GM10248 (cell line): ENCODE data around the gene GIGYF2.

Experiments
- CTCF ChIA-PET: fragments of 300-600 bp; sonication (Branson Sonifier 250); formaldehyde crosslinking; extraction: SDS; loops from one replicate; lab custom pipeline; 2021; ENCODE audit warnings: antibody characterized with exemption; lab: Yijun Ruan, JAX
- POLR2A ChIA-PET: fragments of 350-650 bp; sonication (Branson Sonifier 250); formaldehyde crosslinking; extraction: SDS; loops from one replicate; lab custom pipeline; 2020; ENCODE audit warnings: antibody characterized with exemption; lab: Yijun Ruan, JAX
- DNase-seq: peaks from one replicate; pipeline ENCODE4 v3.0.0; 2012; ENCODE audit errors: extremely low spot score
- TF ChIP-seq, protein P1 (sequence below): IDR thresholded peaks from 2 replicates; pipeline ENCODE4 v1.5.1; 2012; ENCODE audit warnings: mild to moderate bottlenecking, low read depth; ENCODE audit errors: extremely low read depth, missing control alignments, control extremely low read depth

GIGYF2 gene

GRCh38 chr2:232779465-232779864 lies 82.3 kb downstream of the GIGYF2 start:
- POLR2A ChIA-PET: no interaction called here
- DNase-seq: no peak
- CTCF ChIA-PET: interaction anchor here (1.1 to 4.3 kb wide), 2 partner anchors 13 to 275 kb away, joined by 4 to 15 read pairs; no protein-coding TSS in a partner anchor
- TF ChIP-seq, protein P1, sequence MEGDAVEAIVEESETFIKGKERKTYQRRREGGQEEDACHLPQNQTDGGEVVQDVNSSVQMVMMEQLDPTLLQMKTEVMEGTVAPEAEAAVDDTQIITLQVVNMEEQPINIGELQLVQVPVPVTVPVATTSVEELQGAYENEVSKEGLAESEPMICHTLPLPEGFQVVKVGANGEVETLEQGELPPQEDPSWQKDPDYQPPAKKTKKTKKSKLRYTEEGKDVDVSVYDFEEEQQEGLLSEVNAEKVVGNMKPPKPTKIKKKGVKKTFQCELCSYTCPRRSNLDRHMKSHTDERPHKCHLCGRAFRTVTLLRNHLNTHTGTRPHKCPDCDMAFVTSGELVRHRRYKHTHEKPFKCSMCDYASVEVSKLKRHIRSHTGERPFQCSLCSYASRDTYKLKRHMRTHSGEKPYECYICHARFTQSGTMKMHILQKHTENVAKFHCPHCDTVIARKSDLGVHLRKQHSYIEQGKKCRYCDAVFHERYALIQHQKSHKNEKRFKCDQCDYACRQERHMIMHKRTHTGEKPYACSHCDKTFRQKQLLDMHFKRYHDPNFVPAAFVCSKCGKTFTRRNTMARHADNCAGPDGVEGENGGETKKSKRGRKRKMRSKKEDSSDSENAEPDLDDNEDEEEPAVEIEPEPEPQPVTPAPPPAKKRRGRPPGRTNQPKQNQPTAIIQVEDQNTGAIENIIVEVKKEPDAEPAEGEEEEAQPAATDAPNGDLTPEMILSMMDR: no peak

GRCh38 chr2:232779934-232780333 lies 82.8 kb downstream of the GIGYF2 start:
- ChIA-PET CTCF (interaction anchor here (1.1 to 4.3 kb wide), 2 partner anchors 12 to 274 kb away, joined by 4 to 15 read pairs; no protein-coding TSS in a partner anchor), POLR2A (no interaction called here)
- TF ChIP-seq, protein P1: no peak
- no peak for DNase-seq

DNA sequence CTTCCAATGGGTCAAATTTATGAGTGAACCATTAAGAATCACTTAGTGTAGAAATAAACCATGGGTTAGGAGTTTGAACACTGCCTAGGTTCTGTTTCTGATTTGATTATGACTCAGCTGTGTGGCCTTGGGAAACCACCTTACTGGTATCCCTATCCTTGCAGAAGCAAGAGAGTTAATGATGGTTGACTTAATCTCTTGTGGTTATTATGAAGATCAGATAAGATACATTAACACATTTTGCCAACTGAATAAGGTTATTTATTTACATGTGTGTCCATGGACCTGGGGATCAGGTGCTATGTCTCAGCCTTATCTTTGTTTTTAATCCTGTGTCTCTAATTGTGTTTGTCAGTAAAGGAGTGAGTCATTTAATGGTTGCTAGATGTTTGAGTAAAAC lies 84.6 kb downstream of the GIGYF2 start:
- peak; percentile 60 for DNase-seq
- POLR2A ChIA-PET: no interaction called here
- CTCF ChIA-PET: no interaction called here
- TF ChIP-seq, protein P1: no peak

DNA sequence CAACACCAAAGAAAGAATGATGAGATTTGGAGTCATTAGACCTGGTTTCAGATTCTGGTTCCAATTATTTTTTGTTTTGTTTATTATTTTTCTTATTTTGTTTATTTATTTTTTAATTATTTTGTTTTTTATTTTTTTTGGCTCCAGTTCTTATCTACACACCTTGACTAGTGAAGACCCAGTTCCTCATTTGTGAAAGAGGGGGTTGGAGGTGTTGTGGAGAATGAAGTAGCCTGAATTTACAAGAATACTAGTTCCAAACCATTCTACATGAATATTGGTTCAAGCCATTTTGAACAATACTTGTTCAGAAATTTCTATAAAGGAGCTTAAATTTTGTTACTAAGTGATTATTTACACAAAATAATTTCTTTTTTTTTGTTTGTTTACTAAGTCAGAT lies 86.1 kb downstream of the GIGYF2 start:
- no peak for DNase-seq
- TF ChIP-seq, protein P1: no peak
- ChIA-PET POLR2A (no interaction called here), CTCF (interaction anchor here (1.0 to 1.6 kb wide), 3 partner anchors 10 to 14 kb away, joined by 3 read pairs; no protein-coding TSS in a partner anchor)

- TF ChIP-seq, protein P1: no peak
- POLR2A ChIA-PET: no interaction called here
- CTCF ChIA-PET: interaction anchor here (1.3 kb wide), 1 partner anchor 10 kb away, joined by 4 read pairs; no protein-coding TSS in a partner anchor
- DNase-seq: no peak
Observed at GRCh38 chr2:232787806-232788205, 90.7 kb downstream of the GIGYF2 start.

DNA sequence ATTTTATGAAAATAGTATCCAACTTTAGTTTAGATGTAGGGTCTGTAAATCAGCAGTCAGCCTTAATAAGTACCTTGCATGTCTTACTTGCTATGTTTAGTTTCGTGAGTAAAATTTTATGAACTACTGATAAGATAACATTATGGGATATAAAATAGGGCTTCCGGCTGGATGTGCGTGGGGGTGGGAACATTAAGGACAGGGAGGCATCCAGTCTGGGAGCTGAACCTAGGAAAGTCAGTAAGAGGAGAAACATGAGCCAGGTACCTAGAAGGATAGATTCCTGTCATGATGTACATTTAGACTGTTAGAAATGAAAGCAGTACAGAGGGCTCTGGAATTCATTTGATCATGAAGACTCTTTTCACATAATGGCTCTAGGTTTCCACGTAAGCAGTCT lies 92.0 kb downstream of the GIGYF2 start:
- ChIA-PET CTCF (no interaction called here), POLR2A (no interaction called here)
- TF ChIP-seq, protein P1: no peak
- DNase-seq: no peak
